H1 (cell line): ENCODE data around the gene MNX1. TPM values are rescaled to one million over a fixed set of nuclear protein-coding genes. Genes with fewer than 3 reads are reported as not detected.
A peak's percentile ranks its signal among the peaks of the same experiment; 100 is the strongest.

ENCODE experiments used
- CEBPB ChIP-seq: IDR thresholded peaks from 2 replicates; pipeline ENCODE4 v1.6.1; 2012; ENCODE audit warnings: low read depth, low read length
- CHD7 ChIP-seq: fragments of 300-600 bp; sonication (generic); IDR thresholded peaks from 2 replicates; pipeline ENCODE4 v1.7.1; 2012; ENCODE audit warnings: low read length, moderate library complexity, mild to moderate bottlenecking, inconsistent platforms; ENCODE audit not compliant: insufficient replicate concordance
- EZH2 ChIP-seq: fragments of 200-600 bp; sonication (generic); IDR thresholded peaks from 2 replicates; pipeline ENCODE4 v1.7.1; 2012; ENCODE audit warnings: low read depth, mild to moderate bottlenecking, moderate library complexity, low read length, inconsistent platforms; ENCODE audit not compliant: severe bottlenecking
- JUND ChIP-seq: IDR thresholded peaks from 2 replicates; pipeline ENCODE4 v1.6.1; 2011; ENCODE audit warnings: mild to moderate bottlenecking, improper control_type of control experiment, low read length
- KDM4A ChIP-seq: IDR thresholded peaks from one replicate; pipeline ENCODE4 v1.7.1; 2012; ENCODE audit warnings: low read depth, mild to moderate bottlenecking, moderate library complexity, low read length, inconsistent platforms; ENCODE audit not compliant: severe bottlenecking
- RNF2 ChIP-seq: fragments of 200-900, 300-1000 bp; sonication (generic); IDR thresholded peaks from 2 replicates; pipeline ENCODE4 v1.7.1; 2016; ENCODE audit warnings: borderline replicate concordance, low read depth, mild to moderate bottlenecking, antibody characterized with exemption, low read length; ENCODE audit not compliant: poor library complexity, severe bottlenecking; ENCODE audit errors: missing control alignments
- SIN3A ChIP-seq, 2 experiments: IDR thresholded peaks in 1 of 2; conservative IDR thresholded peaks in 1 of 2; 2 replicates each; pipeline ENCODE4 v1.6.1; 2011 to 2012; ENCODE audit warnings: low read length in 2 of 2, improper control_type of control experiment in 1 of 2, low read depth in 1 of 2, mild to moderate bottlenecking in 1 of 2
- polyA plus RNA-seq, 7 experiments: library from polyadenylated mRNA; depleted of rRNA in 3 of 7; stranded (reverse) in 5 of 7; unstranded in 2 of 7; fragments of >200 nt in 5 of 7; fragments of 200-250 nt in 2 of 7; gene quantifications; 1 replicate in 5 of 7; 2 replicates in 1 of 7; 4 replicates in 1 of 7; pipeline versions ENCODE4 v1.2.1 to v1.2.3, GENCODE V29; 2011 to 2013; ENCODE audit warnings: missing spikeins in 2 of 7, mixed read lengths in 2 of 7
- total RNA-seq: library from RNA; stranded (reverse); fragmentation: NEBNext Ultra II Directional; extraction: Animal tissue kit (Norgen Biotek cat#: 25700); gene quantifications from 2 replicates; pipeline ENCODE4 v1.2.1, GENCODE V29; 2021

The MNX1 gene
- total and polyA plus RNA-seq, 2 of the 8 experiments (the other 6 are each of a cell fraction or from before 2014, with no cell fraction given) = 0.39 TPM; not detected in 1

- TF ChIP-seq CHD7 = no peak
- TF ChIP-seq RNF2 = peak; percentile 73
- no peak for TF ChIP-seq CEBPB
- no peak for TF ChIP-seq SIN3A (conservative IDR thresholded peaks at IDR 0.05 in 1 of 2, IDR thresholded peaks at IDR 0.05 in 1 of 2; ENCODE audit: low read depth in 1 of 2, low read length in 2 of 2)
- no peak for TF ChIP-seq JUND
- no peak for TF ChIP-seq KDM4A
- TF ChIP-seq EZH2 = no peak
Observed at GRCh38 chr7:157007470-157008066, 2.9 kb downstream of the MNX1 start (continued).
